WTC11 (cell line): ENCODE results near the gene VEZT.

Source experiments
- E2F5 ChIP-seq: sonication (generic); formaldehyde crosslinking; IDR thresholded peaks from 2 replicates; pipeline ENCODE4 v1.8.1; 2022; ENCODE audit warnings: mild to moderate bottlenecking, moderate library complexity, missing genetic modification reagents
- TEAD4 ChIP-seq: sonication (generic); formaldehyde crosslinking; IDR thresholded peaks from 2 replicates; pipeline ENCODE4 v1.8.0; 2022; ENCODE audit warnings: mild to moderate bottlenecking, missing genetic modification reagents

DNA sequence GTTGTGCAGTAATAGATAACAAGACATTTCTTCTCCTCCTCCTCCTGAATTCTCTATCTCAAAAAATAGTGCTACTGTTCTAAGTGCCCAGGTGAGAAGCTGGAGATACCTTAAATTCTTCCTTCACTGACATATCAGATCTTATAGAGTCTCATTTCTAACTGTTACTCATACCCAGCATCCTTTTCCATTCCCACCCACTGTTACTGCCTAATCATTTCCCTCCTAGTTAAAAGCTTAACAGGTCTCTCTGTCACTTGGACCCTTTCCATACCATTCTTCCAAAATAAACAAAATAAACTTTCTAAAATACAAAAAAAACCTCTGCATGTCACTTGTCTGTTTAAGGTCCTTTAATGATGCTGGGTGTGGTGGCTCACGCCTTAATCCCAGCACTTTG lies 124.4 kb downstream of the VEZT start:
- no peak for TF ChIP-seq TEAD4 (CRISPR knock-in tag)
- TF ChIP-seq E2F5 (CRISPR knock-in tag), result no peak
